HG03460 (cell line): ENCODE measurements around the gene BNIP1.

Experiments
- ATAC-seq: cut with Tn5 transposase; IDR thresholded peaks from one replicate; pipeline ENCODE4 v1.9.1; 2021; ENCODE audit not compliant: unreplicated experiment

BNIP1 gene

DNA sequence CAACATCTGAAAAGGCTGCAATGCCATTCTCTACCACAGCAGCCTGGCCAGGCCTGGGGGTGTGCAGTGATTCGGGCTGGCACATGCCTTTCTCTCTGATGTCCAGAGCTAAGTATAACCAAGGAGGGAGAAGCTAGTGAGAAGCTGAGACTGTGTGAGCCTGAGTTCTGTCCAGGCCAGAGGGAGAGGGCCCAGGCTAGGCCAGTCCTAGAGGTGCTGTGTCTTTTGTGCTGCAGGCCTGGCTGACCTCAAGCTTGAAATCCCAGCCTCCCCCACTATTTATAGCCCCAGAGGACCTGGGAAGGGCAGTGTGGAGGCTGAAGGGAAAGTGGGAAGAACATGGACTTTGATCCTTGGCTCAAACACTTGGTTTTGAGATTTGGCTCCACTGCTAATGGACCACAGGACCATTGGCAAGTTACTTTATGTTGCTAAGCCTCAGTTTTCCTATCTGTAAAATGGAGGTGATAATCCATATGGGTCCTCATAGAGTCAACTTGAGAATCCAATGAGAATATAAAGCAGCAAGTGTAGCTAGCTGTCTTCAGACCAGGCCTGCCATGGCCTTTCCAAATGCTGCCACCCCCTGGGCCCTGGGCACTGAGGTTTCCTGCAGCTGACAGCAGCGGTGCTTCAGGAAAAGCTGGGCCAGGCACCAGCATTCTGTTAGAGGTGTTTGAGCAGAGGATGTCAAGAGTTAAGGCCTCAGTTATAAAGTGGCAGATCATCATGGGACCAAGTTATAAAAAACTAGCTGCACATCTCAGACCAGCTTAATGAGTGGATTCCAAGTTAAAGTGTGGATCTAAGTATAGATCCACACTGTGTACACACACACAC is 21.1 kb downstream of the BNIP1 start:
- ATAC-seq: no peak

DNA sequence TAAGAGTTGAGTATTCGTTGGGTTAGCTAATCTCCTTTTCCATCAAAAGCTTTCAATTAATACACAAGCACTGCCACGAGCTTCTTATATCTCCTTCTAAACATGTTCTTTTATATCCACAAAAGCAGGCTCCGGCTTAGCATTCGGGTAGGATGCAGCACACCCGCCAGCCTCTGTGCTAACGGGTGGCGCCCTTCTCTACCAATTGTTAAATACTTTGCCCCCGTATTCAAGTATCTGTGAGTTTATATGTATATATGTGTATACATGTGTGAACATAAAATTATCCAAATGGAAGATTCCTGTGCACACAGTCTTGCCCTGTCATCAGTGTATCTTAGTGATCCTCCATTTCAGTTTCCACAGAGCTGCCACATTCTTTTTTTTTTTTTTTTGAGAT is 27.8 kb downstream of the BNIP1 start:
- no peak for ATAC-seq

DNA sequence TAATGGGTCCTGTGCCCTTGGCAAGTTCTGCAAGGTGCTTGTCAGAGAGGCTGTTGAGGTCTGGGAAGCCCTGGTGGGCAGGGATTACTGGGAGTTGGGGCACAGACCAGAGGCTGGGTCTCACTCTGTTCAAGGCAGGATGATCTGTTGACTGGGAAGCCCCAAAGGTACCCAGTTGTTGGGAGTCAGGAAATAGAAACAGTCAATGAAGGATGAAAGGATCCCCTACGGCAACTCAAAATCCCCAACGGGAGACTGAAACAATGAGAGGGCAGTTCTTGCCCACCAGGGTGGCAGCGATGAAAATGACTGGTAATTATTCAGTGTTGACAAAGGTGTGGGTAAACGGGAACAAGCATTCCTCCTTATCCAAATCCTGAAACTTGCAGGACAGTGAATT is 31.2 kb downstream of the BNIP1 start:
- ATAC-seq: no peak

DNA sequence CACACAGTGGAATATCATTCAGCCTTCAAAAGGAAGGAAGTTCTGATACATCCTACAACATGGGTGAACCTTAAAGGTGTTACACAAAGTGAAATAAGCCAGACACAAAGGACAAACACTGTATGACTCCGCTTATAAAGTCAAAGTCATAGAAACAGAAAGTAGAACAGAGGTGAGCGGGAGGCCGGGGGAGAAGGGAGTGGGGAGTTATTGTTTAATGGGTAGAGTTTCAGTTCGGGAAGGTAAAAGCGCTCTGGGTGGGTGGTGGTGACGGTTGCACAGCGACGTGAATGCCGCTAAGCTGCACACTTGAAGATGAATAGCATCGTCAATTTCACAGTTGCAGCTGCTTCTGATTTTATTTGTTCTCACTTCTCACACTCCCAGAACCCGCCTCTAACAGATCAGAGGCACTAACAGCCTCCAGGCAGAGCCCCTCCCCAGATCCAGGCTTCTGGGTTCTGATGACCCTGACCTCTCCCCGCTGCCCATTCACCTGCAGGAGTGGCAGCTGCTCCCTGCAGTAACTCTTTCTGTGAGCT is 34.1 kb downstream of the BNIP1 start:
- no peak for ATAC-seq

DNA sequence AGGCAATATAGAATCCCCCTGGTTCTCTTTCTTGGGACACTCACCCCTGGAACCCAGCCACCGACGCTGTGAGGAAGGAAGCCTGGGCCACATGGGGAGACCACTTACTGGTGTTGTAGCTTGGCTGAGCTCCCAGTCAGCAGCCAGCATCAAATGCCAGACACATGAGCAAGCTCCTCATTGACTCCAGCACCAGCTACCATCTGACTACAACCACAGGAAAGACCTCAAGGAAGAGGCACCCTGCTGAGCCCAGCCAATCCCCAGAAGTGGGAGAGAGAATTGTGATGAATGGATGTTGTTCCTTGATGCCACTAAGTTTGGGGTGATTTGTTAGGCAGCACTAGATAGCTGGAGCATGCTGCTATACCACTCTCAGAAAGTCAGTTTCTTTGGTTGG is 36.0 kb downstream of the BNIP1 start:
- ATAC-seq: no peak

DNA sequence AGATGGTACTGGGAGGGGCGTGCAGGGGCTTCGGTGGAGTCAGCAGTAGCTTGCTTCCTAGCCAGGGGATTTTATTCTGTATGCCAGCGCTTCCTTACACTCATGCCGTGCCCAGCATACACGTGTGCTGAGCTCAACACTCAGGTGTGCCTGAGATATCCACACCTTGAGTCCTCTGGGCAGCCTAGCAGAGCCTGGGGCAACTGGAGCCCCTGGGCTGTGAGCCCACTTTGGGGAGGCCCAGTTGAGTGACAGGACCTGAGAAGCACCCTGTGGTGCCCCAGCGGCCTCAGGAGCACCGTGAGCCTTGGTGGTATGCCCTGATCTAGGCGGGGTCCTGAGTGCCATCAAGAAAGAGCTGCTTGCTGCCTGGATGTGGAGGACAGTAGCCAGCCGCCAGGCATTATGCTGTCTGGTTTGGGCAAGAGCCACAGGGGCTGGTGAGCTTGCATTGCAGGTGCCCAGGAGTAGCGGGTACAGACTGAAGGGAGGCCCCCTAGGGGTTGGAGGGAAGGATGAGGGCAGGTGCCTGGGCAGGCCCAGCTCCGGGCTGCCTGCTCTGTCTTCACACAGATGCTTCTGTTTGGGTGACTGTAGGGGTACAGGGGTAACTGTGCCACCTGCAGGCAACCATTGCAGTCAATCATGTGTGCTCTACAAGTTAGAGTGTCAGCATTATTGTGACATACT is 42.9 kb downstream of the BNIP1 start:
- no peak for ATAC-seq

DNA sequence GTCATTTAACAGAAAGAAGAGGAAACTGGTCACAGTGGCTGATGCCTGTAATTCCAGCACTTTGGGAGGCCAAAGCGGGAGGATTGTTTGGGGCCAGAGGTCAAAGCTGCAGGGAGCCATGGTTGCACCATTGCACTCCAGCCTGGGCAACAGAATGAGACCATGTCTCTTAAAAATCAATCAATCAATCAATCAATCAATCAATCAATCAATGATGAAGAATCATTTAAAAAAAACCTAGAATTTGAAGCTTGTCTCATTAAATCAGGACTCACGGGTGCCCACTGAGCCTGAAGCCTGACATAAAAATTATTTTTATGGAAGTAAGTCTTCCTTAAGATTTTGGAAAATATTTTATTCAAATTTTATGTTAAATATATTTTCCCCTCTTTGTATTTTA is 43.9 kb downstream of the BNIP1 start:
- no peak for ATAC-seq

DNA sequence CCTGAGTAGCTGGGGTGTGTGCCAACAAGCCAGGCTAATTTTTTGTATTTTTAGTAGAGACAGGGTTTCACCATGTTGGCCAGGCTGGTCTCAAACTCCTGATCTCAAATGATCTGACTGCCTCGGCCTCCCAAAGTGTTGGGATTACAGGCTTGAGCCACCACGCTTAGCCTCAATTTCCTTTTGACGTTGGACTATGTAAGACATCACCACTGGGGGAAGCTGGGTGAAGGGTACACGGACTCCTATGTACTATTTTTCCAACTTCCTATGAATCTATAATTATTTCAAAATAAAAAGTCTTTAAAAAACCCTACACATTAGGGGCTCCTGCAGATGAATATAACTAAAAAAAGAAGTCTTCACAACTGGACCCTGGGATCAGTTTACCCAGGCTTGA is 46.7 kb downstream of the BNIP1 start:
- ATAC-seq: no peak

DNA sequence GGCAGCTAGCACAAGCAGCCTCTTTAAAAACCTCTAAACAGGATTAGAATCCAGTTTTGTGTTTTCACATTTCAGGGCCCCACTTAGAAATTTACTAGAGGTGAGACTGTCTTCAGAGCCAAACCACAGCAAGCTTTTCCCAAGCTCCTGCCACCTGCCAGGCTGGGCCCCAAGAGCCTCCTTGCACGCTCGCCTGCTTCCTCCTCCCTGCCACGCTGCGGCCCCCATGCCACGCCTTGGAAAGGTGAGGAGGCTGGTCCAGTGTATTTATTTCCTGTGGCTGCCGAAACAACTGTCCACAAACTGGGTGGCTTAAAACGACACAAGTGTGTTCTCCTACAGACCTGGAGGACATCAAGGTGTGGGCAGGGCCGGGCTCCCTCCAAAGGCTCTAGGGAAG is 47.2 kb downstream of the BNIP1 start:
- ATAC-seq: no peak

DNA sequence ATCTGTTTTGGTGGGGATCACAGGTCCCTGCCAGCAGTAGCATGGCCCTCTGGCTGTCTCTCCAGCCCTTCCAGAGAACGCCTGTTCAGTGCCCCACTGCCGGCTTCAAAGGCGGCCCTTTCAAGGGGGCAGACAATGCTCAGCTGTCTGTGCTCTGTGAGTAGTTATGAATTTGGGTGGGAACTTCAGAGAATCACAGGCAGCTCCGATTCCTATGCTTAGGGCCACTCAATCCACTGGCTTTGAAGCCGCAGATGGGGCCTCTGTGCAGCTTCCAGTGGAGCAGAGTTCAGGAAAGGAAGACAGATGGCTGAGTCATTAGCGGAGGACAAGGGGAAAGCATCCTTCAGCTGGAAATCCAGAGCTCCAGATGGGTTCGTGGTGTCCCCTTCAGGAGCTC is 48.2 kb downstream of the BNIP1 start:
- no peak for ATAC-seq

DNA sequence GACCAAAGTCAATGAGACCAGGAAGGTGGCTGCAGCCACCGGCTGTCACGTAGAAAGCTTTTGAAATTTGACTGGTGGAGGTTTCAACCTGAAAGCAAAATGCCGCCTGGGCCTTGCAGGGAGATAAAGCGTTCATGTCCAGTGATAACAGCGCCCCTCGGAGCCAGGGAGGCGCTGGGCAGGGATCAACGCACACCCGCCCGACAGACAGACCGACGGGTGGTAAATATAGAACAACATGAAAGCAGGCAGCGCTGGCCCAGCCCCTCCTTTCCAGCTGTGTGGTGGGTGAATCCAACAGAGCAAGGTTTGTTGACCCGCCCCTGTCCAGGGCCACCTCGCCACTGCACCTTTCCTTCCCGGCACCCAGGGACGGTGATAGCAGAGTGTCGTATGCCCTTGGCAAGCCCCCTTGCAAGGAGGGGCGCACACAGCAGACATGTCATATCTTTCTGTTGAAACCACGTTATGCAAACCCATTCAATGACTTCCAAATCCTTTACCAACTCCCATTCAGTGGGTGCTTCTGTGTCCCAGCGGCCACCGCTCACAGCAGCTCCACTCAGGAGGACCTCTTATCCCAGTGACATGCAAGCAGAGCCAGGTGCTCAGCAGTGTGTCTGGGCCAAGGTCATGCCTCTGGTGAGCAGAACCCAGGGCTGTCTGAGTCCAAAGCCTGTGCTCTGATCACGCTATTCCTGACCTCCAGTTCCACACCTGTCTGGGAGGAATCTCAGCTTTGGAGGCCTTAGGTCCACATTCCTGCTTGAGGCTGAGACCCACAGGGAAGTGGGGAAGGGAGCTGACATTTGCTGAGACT is 52.0 kb downstream of the BNIP1 start:
- no peak for ATAC-seq

DNA sequence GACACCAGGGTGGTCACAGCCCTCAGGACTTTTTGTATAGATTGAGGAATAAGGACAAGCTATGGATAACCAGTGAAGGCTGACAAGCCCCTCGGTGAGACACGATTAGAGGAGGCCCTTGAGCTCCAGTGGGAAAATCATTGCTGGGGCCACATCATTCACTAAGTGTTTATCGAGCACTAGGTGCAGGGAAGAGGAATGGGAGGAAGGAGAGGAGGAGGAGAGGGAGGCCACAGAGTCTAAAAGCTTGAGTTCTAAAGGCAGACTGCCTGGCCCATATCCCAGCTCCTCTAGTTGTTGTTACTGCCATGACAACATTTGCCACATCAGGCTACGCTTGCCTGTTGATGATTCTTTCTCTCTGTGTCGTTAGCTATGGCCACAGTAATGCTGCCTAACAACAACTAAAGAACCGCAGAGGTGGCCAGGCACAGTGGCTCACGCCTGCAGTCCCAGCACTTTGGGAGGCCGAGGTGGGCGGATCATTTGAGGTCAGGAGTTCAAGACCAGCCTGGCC is 53.1 kb downstream of the BNIP1 start:
- ATAC-seq: no peak

DNA sequence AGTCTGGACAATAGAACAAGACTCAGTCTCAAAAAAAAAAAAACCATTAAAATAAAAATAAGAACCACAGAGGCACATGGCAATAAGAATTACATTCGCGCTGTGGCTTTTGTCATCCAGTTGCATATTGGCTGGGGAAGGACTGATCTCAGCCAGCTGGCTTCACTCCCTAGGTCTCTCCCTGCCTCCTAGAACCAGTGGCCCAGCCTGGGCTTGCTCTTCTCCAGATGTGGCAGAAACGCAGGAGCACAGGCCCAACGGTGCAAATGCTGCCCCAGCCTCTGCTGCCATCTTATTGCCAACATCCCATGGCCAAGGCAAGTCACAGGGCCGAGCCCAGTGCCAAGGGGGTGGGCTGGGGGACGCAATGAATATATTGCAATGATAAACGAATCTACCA is 53.7 kb downstream of the BNIP1 start:
- ATAC-seq: no peak

DNA sequence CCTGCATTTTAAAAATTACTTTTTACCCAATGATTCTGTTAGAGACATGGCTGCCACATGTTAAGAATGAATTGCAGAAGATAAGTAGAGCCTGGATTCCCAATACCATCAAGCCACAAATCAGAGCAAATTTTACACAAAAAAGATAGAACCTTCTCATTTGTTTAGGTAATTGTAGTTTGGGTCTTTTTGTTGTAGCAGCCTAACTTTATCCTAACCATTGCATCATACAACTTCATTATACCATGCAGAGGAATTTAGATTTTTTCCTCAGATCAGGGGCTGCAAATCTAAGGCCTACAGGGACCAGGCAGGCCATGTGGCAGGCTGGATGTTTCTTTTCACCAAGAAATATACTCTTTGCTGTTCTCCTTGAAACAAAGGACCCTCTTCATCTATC is 56.0 kb downstream of the BNIP1 start:
- no peak for ATAC-seq

DNA sequence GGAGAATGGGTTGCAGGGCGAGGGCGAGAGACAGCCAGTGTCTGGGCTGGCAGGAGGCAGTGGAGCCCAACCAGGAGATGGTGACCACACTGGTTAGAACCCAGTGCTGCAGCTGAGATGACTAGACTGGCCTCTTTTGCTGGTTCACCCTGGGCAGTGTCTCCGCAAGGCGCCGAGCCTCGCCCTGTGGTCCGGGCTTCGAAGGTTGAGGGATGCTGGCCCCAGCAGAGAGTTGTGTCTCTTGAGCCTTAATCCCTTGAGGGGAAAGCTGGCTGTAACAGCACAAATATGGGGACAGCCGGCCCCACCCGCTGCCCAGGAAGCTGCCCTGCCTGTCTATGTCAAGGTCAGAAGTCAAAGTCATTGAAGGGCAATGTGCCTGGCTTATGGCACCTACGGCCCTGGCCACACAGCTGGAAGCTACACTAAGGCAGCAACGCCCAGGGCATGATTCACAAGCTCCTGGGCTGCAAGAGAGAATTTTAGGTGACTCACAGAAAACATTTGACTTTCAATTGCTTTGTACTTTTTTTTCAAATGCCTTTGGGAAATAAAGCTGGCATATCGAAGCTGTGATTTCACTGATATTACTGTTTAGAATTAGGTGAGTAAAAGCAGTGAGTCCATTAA is 57.4 kb downstream of the BNIP1 start:
- ATAC-seq: no peak

DNA sequence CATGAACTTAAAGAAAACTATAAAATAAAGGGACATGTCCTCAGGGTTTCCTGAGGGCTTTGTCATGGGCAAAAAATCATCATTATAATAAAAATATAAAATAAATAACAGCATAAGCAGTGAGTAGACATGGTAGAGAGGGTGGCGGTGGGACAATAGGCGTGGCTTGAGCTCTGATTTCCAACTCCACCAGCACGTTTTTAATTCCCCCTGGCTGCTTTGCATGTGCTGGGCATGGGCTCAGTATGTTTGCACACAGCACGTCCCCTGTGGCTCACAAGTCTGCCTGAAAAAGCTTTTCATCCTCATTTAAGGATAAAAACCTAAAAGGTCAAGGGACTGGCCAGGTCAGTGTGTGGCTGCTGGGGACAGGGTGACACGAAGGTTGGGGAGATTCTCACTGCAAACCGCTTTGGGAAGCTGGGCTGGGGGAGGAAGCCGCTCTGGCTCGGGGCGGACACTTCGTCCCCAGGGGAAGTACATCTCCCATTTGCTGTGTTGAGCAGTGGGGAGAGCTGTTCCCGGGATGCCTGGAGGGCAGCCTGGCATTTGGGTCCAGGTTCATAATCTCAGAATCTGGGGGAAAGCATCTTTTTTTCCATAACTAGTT is 58.0 kb downstream of the BNIP1 start:
- ATAC-seq: no peak

DNA sequence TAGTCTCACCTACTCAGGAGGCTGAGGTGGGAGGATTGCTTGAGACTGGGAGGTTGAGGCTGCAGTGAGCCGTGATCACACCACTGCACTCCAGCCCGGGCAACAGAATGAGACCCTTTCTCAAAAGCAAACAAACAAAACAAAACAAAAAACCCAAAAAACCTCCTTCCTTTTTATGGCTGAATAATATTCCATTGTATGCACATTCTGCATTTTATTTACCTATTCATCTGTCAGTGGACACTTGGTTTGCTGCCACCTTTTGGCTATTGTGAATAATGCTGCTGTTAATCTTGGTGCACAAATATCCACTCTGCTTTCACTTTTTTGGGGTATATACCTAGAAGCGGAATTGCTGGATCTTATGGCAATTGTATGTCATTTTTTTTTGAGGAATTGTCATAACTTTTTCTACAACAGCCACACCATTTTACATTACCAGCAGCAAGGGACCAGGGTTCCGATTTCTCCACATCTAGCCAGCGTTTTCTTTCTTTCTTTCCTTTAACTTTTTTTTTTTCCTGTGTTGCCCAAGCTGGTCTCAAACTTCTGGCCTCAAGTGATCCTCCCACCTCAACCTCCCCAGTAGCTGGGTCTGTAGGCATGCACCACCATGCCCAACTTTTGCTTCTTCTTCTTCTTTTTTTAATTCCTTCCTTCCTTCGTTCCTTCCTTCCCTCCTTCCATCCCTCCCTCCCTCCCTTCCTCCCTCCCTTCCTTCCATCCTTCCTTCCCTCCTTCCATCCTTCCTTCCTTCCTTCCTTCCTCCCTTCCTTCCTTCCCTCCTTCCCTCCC is 60.1 kb downstream of the BNIP1 start:
- ATAC-seq: no peak

DNA sequence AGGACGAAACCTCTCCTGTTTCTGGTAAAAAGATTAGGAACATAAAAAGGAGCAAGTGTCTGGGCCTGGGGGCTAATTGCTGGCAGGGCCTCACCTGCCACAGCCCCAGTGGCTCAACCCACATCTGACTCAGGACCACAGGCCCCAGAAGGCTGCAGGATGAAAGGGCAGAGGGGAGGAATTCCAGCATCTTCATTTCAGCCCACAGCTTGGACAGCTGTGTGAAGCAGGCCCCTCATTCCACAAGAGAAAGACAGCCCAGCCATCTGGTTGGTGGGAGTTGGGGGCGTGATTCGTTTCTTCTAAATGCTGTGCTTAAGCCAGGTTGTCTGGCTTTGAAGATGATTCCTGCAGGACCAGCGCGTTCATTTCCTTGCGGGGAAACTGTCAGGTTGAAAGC is 61.6 kb downstream of the BNIP1 start:
- ATAC-seq: no peak

DNA sequence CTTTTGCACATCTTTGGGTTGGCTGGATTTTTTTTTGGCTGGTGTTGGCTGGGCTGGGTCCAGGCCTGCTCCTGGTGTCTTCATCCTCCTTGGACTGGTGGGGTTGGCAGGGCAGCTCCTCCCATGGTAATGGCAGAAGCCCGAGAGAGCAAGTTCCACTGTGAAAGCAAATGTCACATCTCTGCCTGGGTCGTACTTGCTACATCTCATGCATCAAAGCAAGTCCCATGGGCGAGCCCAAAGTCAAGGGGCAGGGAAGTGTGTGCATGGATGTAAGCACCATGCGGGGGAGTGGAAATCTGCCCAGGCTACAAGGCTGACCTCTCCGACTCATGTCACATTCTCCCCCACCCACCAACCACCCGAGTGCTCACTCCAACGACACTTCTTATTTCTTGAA is 64.0 kb downstream of the BNIP1 start:
- ATAC-seq: no peak

DNA sequence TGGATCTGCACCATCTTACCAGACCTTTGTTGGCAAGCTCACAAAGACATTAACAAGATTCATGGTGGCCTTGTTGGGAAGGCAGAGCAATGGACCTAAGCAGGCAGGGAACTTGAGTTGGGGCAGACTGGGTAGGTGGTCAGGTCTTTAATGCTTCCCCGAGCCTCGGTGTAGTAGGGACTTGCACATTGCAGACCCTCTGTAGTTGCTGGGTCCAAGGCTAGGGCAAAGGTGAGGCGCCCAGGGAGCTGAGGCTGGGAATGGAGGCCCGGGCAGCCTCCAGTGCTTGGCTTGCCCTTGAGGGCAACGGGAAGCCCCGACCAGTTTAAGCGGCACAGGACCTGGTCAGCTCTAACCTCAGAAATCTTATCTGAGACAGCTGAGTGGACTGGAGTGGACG is 66.5 kb downstream of the BNIP1 start:
- no peak for ATAC-seq
